ENCODE data around the gene PDE1C. TPM values are rescaled to one million over a fixed set of nuclear protein-coding genes. Genes with fewer than 3 reads are reported as not detected.

PDE1C gene
- total RNA-seq, 5 donors from 2014 or later (not counting 1 experiment from before 2014, with no cell fraction given) = not detected

DNA sequence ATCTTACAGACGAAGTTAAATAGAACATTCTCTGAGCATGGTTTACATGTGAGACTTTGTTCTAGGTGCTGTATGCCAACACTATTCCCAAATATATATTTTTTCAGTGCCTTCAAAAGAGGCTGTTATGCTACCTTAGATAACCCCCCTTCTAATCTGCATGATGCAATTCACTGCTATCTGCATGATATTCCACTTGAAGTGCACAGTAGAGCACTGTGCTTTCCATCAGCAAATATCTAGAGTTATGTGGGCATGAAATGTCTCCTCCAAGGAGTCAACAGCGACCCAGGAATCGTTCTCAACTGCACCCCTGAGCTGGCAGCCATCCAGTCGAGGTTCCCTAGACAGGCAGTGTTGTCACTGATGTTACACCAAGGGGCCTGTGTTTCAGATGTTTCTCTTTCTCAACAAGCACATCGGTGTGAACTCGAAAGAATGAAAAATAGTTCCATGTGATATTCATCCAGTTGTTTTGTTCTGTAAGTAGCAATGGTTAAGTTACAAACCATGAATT, 88.3 kb downstream of the PDE1C start:
- ATAC-seq (replicated peaks in 1 of 4) (no peak), DNase-seq (no peak)
- ChIA-PET CTCF (no interaction called here), POLR2A (no interaction called here)
- H3K27ac Mint-ChIP-seq = no peak overlapping the region
- H3K4me1 Mint-ChIP-seq = no peaks in the 10 kb centered on the region
- H3K4me3 ChIP-seq (ENCODE audit: control insufficient read depth in 1 of 2, extremely low read depth in 1 of 2, low read length in 1 of 2) = no peak overlapping the region
- no peaks in the 10 kb centered on the region for H3K27me3 Mint-ChIP-seq
- H3K36me3 ChIP-seq (ENCODE audit: control insufficient read depth in 2 of 2, extremely low read depth in 1 of 2, insufficient read depth in 1 of 2, low read length in 1 of 2) = no peaks in the 10 kb centered on the region
- no peaks in the 10 kb centered on the region for H3K4me1 ChIP-seq (ENCODE audit: control insufficient read depth in 1 of 2, extremely low read depth in 1 of 2, insufficient read depth in 2 of 2, low read length in 2 of 2)
- 33% methylated on average over 2 of the region's 6 CpGs for WGBS (ENCODE audit: insufficient coverage)
- no peaks in the 10 kb centered on the region for H3K27me3 ChIP-seq (replicated peaks in 1 of 2; ENCODE audit: control insufficient read depth in 2 of 2, extremely low read depth in 1 of 2, insufficient read depth in 2 of 2, low read length in 1 of 2)
- no peak overlapping the region for H3K27ac ChIP-seq (ENCODE audit: low read length)
- no peaks in the 10 kb centered on the region for H3K9me3 ChIP-seq
- no peaks in the 10 kb centered on the region for H3K36me3 Mint-ChIP-seq
- H3K9me3 Mint-ChIP-seq = peaks cover 10 to 32% (median 15%) of the 10 kb centered on the region in 3 donors
- no peak overlapping the region for H3K4me3 Mint-ChIP-seq

DNA sequence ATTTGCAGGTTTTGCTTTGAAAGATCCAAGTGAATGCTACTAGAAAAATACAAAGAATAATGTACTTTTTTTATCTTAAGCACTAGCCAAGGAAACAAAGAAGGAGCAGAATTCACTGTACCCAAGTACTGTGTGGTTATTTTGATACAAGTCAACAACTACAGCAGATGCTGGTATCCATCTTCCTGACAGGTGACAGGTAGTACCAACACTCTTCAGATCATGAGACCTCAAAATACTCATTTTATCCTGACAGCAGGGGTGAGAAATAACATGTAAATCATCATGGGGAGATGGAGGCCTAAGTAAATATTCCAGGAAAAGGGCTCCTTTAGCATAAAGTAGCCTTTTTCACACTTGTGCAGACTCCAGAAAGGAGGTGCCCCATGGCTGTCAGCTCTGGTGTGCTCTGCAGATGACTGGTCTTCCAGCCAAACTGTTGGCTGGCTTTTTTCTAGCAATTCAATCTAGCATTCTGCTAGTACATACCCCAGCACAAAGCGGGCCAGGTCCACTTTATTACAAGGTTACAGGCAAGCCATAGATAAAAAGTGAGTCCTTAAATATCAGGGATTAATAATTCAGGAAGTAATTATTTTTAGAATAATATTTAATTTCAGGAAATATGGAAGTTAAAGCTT, 90.4 kb downstream of the PDE1C start:
- no peaks in the 10 kb centered on the region for H3K4me1 Mint-ChIP-seq
- H3K9me3 Mint-ChIP-seq = peaks cover 12 to 26% (median 12%) of the 10 kb centered on the region in 3 donors
- POLR2A ChIA-PET = no interaction called here
- DNase-seq (no peak), ATAC-seq (replicated peaks in 1 of 4) (no peak)
- H3K27me3 Mint-ChIP-seq = no peaks in the 10 kb centered on the region
- no peak overlapping the region for H3K27ac Mint-ChIP-seq
- Histone ChIP-seq H3K27ac (ENCODE audit: low read length) (no peak overlapping the region), H3K4me1 (ENCODE audit: control insufficient read depth in 1 of 2, extremely low read depth in 1 of 2, insufficient read depth in 2 of 2, low read length in 2 of 2) (no peaks in the 10 kb centered on the region), H3K4me3 (ENCODE audit: control insufficient read depth in 1 of 2, extremely low read depth in 1 of 2, low read length in 1 of 2) (no peak overlapping the region), H3K9me3 (no peaks in the 10 kb centered on the region), H3K27me3 (replicated peaks in 1 of 2; ENCODE audit: control insufficient read depth in 2 of 2, extremely low read depth in 1 of 2, insufficient read depth in 2 of 2, low read length in 1 of 2) (no peaks in the 10 kb centered on the region), H3K36me3 (ENCODE audit: control insufficient read depth in 2 of 2, extremely low read depth in 1 of 2, insufficient read depth in 1 of 2, low read length in 1 of 2) (no peaks in the 10 kb centered on the region)
- no CpG with 5 or more reads among the region's 1 CpG for WGBS (ENCODE audit: insufficient coverage)
- CTCF ChIA-PET = no interaction called here
- H3K36me3 Mint-ChIP-seq = no peaks in the 10 kb centered on the region
- no peak overlapping the region for H3K4me3 Mint-ChIP-seq

DNA sequence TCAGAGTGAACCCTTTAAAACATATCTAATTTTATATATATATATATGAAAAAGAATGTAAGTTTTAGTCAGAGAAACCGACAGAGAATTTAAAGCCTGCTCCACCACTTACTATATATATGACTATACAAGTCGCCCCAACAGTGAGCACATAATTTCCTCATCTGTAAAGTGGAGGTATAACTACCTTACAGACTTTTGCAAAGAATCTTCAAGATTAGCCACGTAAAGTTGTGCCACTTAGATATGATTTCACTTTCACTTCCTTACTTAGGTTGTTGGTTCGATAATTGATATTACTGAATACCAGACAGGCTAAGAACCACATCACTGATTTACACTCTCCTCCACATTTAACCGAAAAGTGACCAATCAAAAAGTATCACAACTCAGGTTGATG, 94.7 kb downstream of the PDE1C start:
- H3K4me1 Mint-ChIP-seq = no peaks in the 10 kb centered on the region
- H3K27me3 Mint-ChIP-seq = no peaks in the 10 kb centered on the region
- H3K36me3 Mint-ChIP-seq = no peaks in the 10 kb centered on the region
- no peaks in the 10 kb centered on the region for H3K9me3 ChIP-seq
- H3K4me3 ChIP-seq (ENCODE audit: control insufficient read depth in 1 of 2, extremely low read depth in 1 of 2, low read length in 1 of 2) = no peak overlapping the region
- no peak overlapping the region for H3K27ac Mint-ChIP-seq
- H3K27ac ChIP-seq (ENCODE audit: low read length) = no peak overlapping the region
- ChIA-PET CTCF (no interaction called here), POLR2A (no interaction called here)
- H3K4me3 Mint-ChIP-seq = no peak overlapping the region
- DNase-seq = no peak
- no peaks in the 10 kb centered on the region for H3K4me1 ChIP-seq (ENCODE audit: control insufficient read depth in 1 of 2, extremely low read depth in 1 of 2, insufficient read depth in 2 of 2, low read length in 2 of 2)
- no peaks in the 10 kb centered on the region for H3K36me3 ChIP-seq (ENCODE audit: control insufficient read depth in 2 of 2, extremely low read depth in 1 of 2, insufficient read depth in 1 of 2, low read length in 1 of 2)
- peaks cover 9 to 20% (median 9%) of the 10 kb centered on the region in 3 donors for H3K9me3 Mint-ChIP-seq
- H3K27me3 ChIP-seq (replicated peaks in 1 of 2; ENCODE audit: control insufficient read depth in 2 of 2, extremely low read depth in 1 of 2, insufficient read depth in 2 of 2, low read length in 1 of 2) = no peaks in the 10 kb centered on the region
- WGBS (ENCODE audit: insufficient coverage) = 67% methylated on average over 1 of the region's 5 CpGs
- ATAC-seq (replicated peaks in 1 of 4) = no peak

DNA sequence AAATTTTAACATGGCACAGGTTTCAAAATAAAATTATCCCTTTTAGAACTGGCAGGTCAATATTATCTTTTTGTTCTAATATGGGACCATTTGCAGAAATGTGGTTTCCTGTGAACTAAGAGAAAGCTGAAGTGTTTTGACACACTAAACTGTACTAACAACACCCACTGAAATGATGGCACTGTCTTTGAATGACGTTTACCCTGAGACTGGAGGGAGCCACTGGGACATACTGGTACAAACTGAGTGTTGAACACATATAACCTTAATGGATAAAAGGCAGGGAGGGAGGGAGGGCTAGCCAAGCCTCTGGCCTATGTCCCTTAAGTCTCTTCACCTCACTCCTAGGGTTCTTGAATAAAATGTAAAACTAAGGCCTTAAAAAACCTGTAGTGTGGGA, 95.9 kb downstream of the PDE1C start:
- Mint-ChIP-seq H3K4me1 (no peaks in the 10 kb centered on the region), H3K27me3 (no peaks in the 10 kb centered on the region), H3K27ac (no peak overlapping the region), H3K36me3 (no peaks in the 10 kb centered on the region), H3K4me3 (no peak overlapping the region), H3K9me3 (peaks cover 8 to 19% (median 9%) of the 10 kb centered on the region in 3 donors)
- Histone ChIP-seq H3K27me3 (replicated peaks in 1 of 2; ENCODE audit: control insufficient read depth in 2 of 2, extremely low read depth in 1 of 2, insufficient read depth in 2 of 2, low read length in 1 of 2) (no peaks in the 10 kb centered on the region), H3K4me3 (ENCODE audit: control insufficient read depth in 1 of 2, extremely low read depth in 1 of 2, low read length in 1 of 2) (no peak overlapping the region), H3K27ac (ENCODE audit: low read length) (no peak overlapping the region), H3K4me1 (ENCODE audit: control insufficient read depth in 1 of 2, extremely low read depth in 1 of 2, insufficient read depth in 2 of 2, low read length in 2 of 2) (no peaks in the 10 kb centered on the region), H3K9me3 (no peaks in the 10 kb centered on the region), H3K36me3 (ENCODE audit: control insufficient read depth in 2 of 2, extremely low read depth in 1 of 2, insufficient read depth in 1 of 2, low read length in 1 of 2) (no peaks in the 10 kb centered on the region)
- WGBS (ENCODE audit: insufficient coverage) = no CpG with 5 or more reads among the region's 1 CpG
- DNase-seq = no peak
- ChIA-PET CTCF (no interaction called here), POLR2A (interaction anchor here in 1 of 2 donors (0.5 kb wide), 1 partner anchor 12 kb away, joined by 3 read pairs; no protein-coding TSS in a partner anchor)
- no peak for ATAC-seq (replicated peaks in 1 of 4)

- no CpG with 5 or more reads among the region's 7 CpGs for WGBS (ENCODE audit: insufficient coverage)
- Histone ChIP-seq H3K9me3 (no peaks in the 10 kb centered on the region), H3K36me3 (ENCODE audit: control insufficient read depth in 2 of 2, extremely low read depth in 1 of 2, insufficient read depth in 1 of 2, low read length in 1 of 2) (no peaks in the 10 kb centered on the region), H3K4me3 (ENCODE audit: control insufficient read depth in 1 of 2, extremely low read depth in 1 of 2, low read length in 1 of 2) (no peak overlapping the region), H3K27ac (ENCODE audit: low read length) (no peak overlapping the region), H3K27me3 (replicated peaks in 1 of 2; ENCODE audit: control insufficient read depth in 2 of 2, extremely low read depth in 1 of 2, insufficient read depth in 2 of 2, low read length in 1 of 2) (no peaks in the 10 kb centered on the region), H3K4me1 (ENCODE audit: control insufficient read depth in 1 of 2, extremely low read depth in 1 of 2, insufficient read depth in 2 of 2, low read length in 2 of 2) (no peaks in the 10 kb centered on the region)
- H3K36me3 Mint-ChIP-seq = no peaks in the 10 kb centered on the region
- peaks cover 5 to 11% (median 5%) of the 10 kb centered on the region in 3 donors for H3K9me3 Mint-ChIP-seq
- no peaks in the 10 kb centered on the region for H3K4me1 Mint-ChIP-seq
- ATAC-seq (replicated peaks in 1 of 4) = no peak
- H3K27me3 Mint-ChIP-seq = no peaks in the 10 kb centered on the region
- POLR2A ChIA-PET = interaction anchor here in 1 of 2 donors (0.7 kb wide), 1 partner anchor 21 kb away, joined by 3 read pairs; no protein-coding TSS in a partner anchor
- DNase-seq = no peak
- CTCF ChIA-PET = no interaction called here
- H3K27ac Mint-ChIP-seq = no peak overlapping the region
- no peak overlapping the region for H3K4me3 Mint-ChIP-seq
Observed at GRCh38 chr7:31971049-31971667, 99.0 kb downstream of the PDE1C start.

DNA sequence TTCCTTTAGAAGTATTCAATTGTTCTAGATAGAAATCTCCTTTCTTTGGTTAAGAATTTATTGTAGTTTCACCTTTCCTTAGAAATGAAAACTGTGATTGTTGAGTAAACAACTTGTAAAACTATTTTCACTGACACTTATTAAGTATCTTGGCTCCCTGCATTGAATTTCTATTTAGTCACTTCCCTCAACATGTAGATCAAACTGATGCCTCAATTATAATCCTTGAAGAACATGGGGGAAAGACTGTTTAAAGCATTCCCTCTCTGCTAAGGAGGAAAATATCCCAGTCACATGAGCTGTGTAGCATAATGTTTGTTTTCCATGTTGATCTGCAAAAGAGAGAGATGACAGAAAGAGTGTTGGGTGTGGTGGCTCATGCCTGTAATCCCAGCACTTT, 99.7 kb downstream of the PDE1C start:
- Histone ChIP-seq H3K27me3 (replicated peaks in 1 of 2; ENCODE audit: control insufficient read depth in 2 of 2, extremely low read depth in 1 of 2, insufficient read depth in 2 of 2, low read length in 1 of 2) (no peaks in the 10 kb centered on the region), H3K36me3 (ENCODE audit: control insufficient read depth in 2 of 2, extremely low read depth in 1 of 2, insufficient read depth in 1 of 2, low read length in 1 of 2) (no peaks in the 10 kb centered on the region), H3K4me3 (ENCODE audit: control insufficient read depth in 1 of 2, extremely low read depth in 1 of 2, low read length in 1 of 2) (no peak overlapping the region), H3K27ac (ENCODE audit: low read length) (no peak overlapping the region), H3K4me1 (ENCODE audit: control insufficient read depth in 1 of 2, extremely low read depth in 1 of 2, insufficient read depth in 2 of 2, low read length in 2 of 2) (no peaks in the 10 kb centered on the region), H3K9me3 (no peaks in the 10 kb centered on the region)
- Mint-ChIP-seq H3K9me3 (peaks cover 0 to 11% (median 5%) of the 10 kb centered on the region in 3 donors), H3K4me3 (no peak overlapping the region), H3K27ac (no peak overlapping the region), H3K4me1 (no peaks in the 10 kb centered on the region), H3K36me3 (no peaks in the 10 kb centered on the region), H3K27me3 (no peaks in the 10 kb centered on the region)
- ChIA-PET CTCF (no interaction called here), POLR2A (interaction anchor here in 1 of 2 donors (0.7 kb wide), 1 partner anchor 22 kb away, joined by 3 read pairs; no protein-coding TSS in a partner anchor)
- DNase-seq (no peak), ATAC-seq (replicated peaks in 1 of 4) (no peak)
